ENCODE data around the gene ELAPOR2.

- TF ChIP-seq POLR2A (IDR thresholded peaks at IDR 0.05), result no peak
- TF ChIP-seq, protein P1, sequence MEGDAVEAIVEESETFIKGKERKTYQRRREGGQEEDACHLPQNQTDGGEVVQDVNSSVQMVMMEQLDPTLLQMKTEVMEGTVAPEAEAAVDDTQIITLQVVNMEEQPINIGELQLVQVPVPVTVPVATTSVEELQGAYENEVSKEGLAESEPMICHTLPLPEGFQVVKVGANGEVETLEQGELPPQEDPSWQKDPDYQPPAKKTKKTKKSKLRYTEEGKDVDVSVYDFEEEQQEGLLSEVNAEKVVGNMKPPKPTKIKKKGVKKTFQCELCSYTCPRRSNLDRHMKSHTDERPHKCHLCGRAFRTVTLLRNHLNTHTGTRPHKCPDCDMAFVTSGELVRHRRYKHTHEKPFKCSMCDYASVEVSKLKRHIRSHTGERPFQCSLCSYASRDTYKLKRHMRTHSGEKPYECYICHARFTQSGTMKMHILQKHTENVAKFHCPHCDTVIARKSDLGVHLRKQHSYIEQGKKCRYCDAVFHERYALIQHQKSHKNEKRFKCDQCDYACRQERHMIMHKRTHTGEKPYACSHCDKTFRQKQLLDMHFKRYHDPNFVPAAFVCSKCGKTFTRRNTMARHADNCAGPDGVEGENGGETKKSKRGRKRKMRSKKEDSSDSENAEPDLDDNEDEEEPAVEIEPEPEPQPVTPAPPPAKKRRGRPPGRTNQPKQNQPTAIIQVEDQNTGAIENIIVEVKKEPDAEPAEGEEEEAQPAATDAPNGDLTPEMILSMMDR (IDR thresholded peaks at IDR 0.05), result no peak
These were observed 31.6 kb downstream of the ELAPOR2 start for GRCh38 chr7:87027900-87028299.

Data from testis (tissue), 2 donors.